Urothelium cell line (cell line): ENCODE measurements around the gene TIMP2.
"Not testable (repeated sequence)": the region's sequence is repeated elsewhere in the genome, so short reads cannot be mapped to it uniquely, and the experiment has no call there.

Experiments used
- DNase-seq: peaks from one replicate; pipeline ENCODE4 v3.0.0; 2011; ENCODE audit warnings: low spot score, mixed read lengths
- FAIRE-seq: peaks from 2 replicates; lab custom pipeline; 2011; peaks lifted over from hg19 to GRCh38; lab: Jason Lieb, UNC

TIMP2 gene, protein sequence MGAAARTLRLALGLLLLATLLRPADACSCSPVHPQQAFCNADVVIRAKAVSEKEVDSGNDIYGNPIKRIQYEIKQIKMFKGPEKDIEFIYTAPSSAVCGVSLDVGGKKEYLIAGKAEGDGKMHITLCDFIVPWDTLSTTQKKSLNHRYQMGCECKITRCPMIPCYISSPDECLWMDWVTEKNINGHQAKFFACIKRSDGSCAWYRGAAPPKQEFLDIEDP

DNA sequence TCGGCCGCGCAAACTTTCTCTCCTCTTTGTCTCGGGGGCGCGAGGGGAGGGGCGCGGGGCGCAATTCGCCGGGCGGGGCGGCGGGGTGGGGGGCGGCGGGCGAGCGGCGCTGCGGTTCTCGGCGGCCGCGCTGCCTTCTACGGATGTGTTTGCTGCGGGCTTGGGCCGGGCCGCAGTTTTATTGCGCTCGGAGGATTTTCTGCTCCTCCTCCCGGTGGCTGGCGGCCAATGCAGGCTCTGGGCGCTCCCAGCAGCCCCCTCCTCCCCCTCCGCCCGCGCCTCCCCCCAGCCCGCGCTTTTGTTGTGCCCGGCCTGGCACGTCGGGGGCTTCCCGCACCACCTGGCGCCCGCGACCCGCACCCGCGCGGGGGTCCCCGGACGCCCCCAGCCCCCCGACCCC is at the start of gene TIMP2:
TSS of gene TIMP2 (minus strand) at position 154 of the 400 bp plus-strand sequence. CDS start 299 bp downstream, outside the sequence.
- no peak for FAIRE-seq
- DNase-seq, result peak; percentile 97

GRCh38 chr17:78973792-78974520 is 48.8 kb upstream of the TIMP2 start:
- DNase-seq (no peak), FAIRE-seq (no peak)

- DNase-seq, result no peak
- FAIRE-seq, result no peak
These were observed 48.0 kb upstream of the TIMP2 start for GRCh38 chr17:78973196-78973595.

- DNase-seq (no peak), FAIRE-seq (no peak)
These were observed 47.4 kb upstream of the TIMP2 start for GRCh38 chr17:78972507-78973105.

- no peak for FAIRE-seq
- DNase-seq, result no peak
These were observed 46.7 kb upstream of the TIMP2 start for GRCh38 chr17:78971756-78972506.

DNA sequence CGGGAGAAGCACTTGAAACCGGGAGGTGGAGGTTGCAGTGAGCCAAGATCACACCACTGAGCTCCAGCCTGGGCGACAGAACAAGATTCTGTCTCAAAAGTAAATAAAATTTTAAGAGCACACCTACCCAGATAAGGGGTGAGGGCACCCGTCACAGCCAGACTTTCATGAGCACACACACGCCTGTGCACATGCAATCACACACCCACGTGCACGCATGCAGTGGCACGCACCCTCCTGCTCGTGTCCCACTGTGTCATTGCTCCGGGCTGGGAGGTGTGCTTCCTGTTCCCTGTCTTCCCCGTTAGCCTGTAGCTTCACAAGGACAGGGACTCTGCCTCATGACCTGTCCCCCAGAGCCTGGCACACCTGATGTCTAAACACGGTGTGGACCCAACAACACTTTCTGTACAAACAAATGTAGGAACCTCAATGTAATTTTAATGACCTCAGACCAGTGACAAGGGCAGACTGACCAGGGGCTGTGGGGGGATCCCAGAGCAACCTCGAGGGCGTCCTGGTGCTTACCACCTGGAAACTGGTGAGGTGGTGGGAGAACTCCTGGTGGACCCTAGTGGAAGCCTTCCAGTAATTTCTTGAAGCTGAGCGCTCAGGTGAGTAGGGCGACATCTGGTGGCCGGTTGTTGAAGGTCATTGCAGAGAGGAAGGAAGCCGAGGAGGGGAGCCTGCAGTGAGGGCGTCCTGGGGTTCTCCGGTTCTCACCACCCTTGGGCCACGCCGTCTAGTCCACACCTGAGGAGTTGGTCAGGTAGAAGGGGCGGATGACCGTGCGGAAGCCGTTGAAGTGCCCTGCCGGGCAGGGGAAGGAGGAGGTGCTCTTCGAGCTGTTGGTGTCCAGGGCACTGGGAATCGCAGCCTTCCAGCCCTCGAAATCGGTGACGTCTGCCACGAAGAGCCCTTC is 45.9 kb upstream of the TIMP2 start:
- FAIRE-seq (no peak), DNase-seq (peak; percentile 85)

DNA sequence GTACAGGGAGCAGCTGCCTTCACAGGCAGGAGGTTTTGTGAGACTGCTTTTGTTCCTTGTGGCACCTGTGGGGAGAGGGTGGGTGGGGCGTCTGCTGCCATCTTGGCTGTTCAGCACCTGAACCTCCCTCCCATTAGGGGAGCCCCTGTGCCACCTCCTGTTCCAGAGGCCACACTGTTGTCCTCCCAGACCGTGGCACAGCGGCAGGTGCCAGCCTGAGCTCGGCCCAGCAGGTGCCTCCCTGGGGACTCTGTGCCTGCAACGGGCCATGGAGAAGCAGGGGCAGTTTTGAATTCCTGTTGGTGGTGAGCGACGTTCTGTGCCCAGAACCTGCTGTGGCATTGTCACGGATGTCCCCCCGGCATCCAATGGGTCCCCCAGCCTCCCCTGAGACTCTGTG is 44.7 kb upstream of the TIMP2 start:
- FAIRE-seq (no peak), DNase-seq (no peak)

GRCh38 chr17:78967782-78968362 is 42.7 kb upstream of the TIMP2 start:
- no peak for DNase-seq
- no peak for FAIRE-seq

DNA sequence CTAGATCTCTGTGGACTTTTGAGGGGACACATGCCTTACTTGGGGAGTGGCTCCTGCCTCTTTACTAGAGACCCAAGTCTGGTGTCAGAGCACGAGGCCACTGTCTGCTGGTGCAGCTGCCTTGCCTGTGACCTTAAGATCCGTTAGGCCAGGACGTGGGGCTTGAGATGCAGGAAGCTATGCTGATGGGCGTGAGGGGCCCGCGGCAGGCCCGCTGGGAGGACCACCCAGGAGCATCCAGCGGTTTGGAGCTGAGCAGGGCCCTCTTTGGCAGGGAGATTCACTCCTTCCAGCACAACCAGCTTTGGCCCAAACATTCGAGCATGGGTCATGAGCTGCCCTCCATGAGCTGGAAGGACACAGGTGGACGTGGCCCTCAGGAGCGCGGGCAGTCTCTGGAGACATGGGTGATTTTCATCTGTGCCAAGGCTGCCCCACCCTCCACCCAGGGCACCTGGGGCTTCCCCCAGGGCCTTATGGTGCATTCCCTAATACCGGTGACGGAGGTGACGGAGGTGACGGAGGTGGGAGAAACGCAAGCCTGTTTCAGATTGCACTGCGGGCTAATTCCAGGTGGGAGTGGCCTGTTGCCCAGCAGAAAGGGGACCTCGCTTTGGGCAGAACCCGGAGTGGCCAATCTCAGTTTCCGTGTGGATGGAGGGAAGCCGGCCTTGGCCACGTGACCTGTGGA is 41.9 kb upstream of the TIMP2 start:
- no peak for DNase-seq
- no peak for FAIRE-seq

- DNase-seq (no peak), FAIRE-seq (peak; percentile 82)
These were observed 41.1 kb upstream of the TIMP2 start for GRCh38 chr17:78966123-78966813.

DNA sequence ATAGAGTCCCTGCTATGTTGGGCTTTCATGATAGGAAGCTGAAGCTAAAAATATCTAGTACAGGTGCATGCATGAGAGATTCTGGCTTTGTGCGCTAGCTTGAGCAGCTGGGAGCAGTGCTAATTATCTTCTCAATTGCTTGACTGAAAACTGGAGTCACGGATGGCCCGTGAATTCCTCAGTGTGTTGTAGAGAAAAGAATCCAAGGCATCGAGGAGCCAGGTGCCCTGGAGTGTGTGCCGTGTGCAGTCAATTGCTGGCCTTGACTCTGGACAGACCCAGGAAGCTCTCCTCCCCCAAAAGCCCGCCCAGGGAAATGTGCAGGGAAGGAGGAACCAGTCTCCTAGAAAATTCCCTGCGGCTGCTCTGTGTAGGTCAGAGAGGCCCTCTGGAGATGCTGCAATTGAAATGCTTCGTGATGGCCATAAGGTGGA is 40.3 kb upstream of the TIMP2 start:
- FAIRE-seq (no peak), DNase-seq (no peak)

DNA sequence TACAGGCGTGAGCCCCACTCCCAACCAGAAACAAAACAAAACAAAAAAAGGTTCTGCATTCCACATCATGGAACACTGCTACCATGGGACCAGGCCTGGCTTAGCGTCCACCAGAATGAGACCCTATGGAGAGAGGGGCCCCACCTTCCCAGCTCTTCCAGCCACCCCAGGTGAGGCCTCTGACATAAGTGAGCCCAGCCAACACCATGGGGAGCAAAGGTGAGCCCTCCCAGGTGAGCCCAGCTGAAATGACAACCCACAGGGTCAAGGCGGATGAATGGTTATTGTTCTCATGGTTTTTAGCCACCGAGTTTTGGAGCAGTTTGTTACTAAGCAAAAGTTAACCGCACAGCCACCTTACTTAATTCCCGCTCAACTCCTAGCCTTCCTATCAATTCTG is 38.2 kb upstream of the TIMP2 start:
- DNase-seq (no peak), FAIRE-seq (no peak)

GRCh38 chr17:78962984-78963348 is 37.8 kb upstream of the TIMP2 start:
- FAIRE-seq, DNase-seq: not testable (repeated sequence)

- FAIRE-seq, result no peak
- DNase-seq, result no peak
These were observed 37.3 kb upstream of the TIMP2 start for GRCh38 chr17:78962345-78962983.

GRCh38 chr17:78961571-78961970 is 36.4 kb upstream of the TIMP2 start:
- FAIRE-seq, result no peak
- no peak for DNase-seq

DNA sequence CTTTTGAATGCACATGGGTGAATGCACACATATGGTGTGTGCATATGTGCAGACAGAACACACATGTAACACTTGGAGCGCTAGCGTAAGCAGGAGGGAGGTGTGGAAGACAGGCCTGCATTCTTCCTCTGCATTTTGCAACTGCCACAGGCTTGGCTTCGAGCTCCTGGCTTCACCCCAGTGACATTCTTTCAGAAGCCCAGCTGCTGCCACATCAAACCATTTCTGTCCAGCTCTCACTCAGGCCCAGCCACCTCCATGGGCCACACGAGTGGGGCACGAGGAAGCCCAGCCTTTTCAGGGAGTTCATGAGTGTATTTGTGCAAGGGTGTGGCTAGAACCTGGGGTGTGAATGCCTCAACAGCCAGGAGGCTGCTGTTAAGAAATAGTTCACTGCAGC is 35.7 kb upstream of the TIMP2 start:
- FAIRE-seq, result no peak
- no peak for DNase-seq

- no peak for DNase-seq
- FAIRE-seq, result no peak
These were observed 34.6 kb upstream of the TIMP2 start for GRCh38 chr17:78959803-78960202.

GRCh38 chr17:78958641-78959127 is 33.5 kb upstream of the TIMP2 start:
- FAIRE-seq, result no peak

More at GRCh38 chr17:78958641-78959127, 33.5 kb upstream of the TIMP2 start:
- no peak for DNase-seq
